Muscle of leg (tissue), 11 donors: ENCODE results near the gene KDM5C. TPM values are rescaled to one million over a fixed set of nuclear protein-coding genes. Genes with fewer than 3 reads are reported as not detected.

Source experiments
- DNase-seq: peaks from one replicate; pipeline ENCODE4 v3.0.0; 2013
- H3K27ac ChIP-seq: one replicate; pipeline ENCODE4 v1.5.1; 2013; ENCODE audit warnings: mild to moderate bottlenecking, low read length, control low read depth
- H3K27me3 ChIP-seq: one replicate; pipeline ENCODE4 v1.6.1; 2013; ENCODE audit warnings: low read length; ENCODE audit not compliant: control insufficient read depth, insufficient read depth
- H3K36me3 ChIP-seq: one replicate; pipeline ENCODE4 v1.6.1; 2013; ENCODE audit warnings: low read length; ENCODE audit not compliant: control insufficient read depth, insufficient read depth
- H3K4me1 ChIP-seq: one replicate; pipeline ENCODE4 v1.6.1; 2013; ENCODE audit warnings: low read length; ENCODE audit not compliant: control insufficient read depth, insufficient read depth
- H3K4me3 ChIP-seq: one replicate; pipeline ENCODE4 v1.5.1; 2013; ENCODE audit warnings: low read length, control low read depth
- H3K9me3 ChIP-seq: replicated peaks from 2 replicates; pipeline ENCODE4 v1.6.1; 2013; ENCODE audit warnings: low read depth, low read length; ENCODE audit not compliant: control insufficient read depth
- WGBS: methylation state at CpG from one replicate; pipeline ENCODE4 v1.1.5; 2013; ENCODE audit warnings: missing lambda C conversion rate; ENCODE audit not compliant: insufficient coverage; 5-methylcytosine and 5-hydroxymethylcytosine counted together
- polyA plus RNA-seq, 8 donors: library from polyadenylated mRNA; unstranded; fragments of 120-200 nt; gene quantifications; one replicate each; pipeline versions ENCODE4 v1.2.1 to v1.2.3, GENCODE V29; 2013; ENCODE audit warnings: inconsistent platforms in 1 of 8, low replicate concordance in 1 of 8; ENCODE audit not compliant: insufficient read length in 8 of 8, insufficient read depth in 1 of 8
- total RNA-seq: library from RNA; stranded (reverse); fragments of 120-200 nt; gene quantifications from one replicate; pipeline ENCODE4 v1.2.4, GENCODE V29; 2013

The KDM5C gene
- total and polyA plus RNA-seq, 9 donors = 27.3 to 48.2 (median 38.0) TPM

- H3K4me1 ChIP-seq = no peaks in the 10 kb centered on the region
- DNase-seq = no peak
- H3K4me3 ChIP-seq = no peak overlapping the region
- peaks cover under 1% of the 10 kb centered on the region for H3K36me3 ChIP-seq
- no peaks in the 10 kb centered on the region for H3K9me3 ChIP-seq
- H3K27me3 ChIP-seq = peaks cover 64% of the 10 kb centered on the region
- no peak overlapping the region for H3K27ac ChIP-seq
- WGBS = 76% methylated on average over 18 of the region's 20 CpGs
These were observed 11.1 kb upstream of the KDM5C start for GRCh38 chrX:53236025-53236679.

GRCh38 chrX:53235566-53235965 lies 10.6 kb upstream of the KDM5C start:
- no peaks in the 10 kb centered on the region for H3K4me1 ChIP-seq
- peaks cover 65% of the 10 kb centered on the region for H3K27me3 ChIP-seq
- WGBS = 52% methylated on average over 3 of the region's 12 CpGs
- no peaks in the 10 kb centered on the region for H3K36me3 ChIP-seq
- no peak overlapping the region for H3K27ac ChIP-seq
- no peaks in the 10 kb centered on the region for H3K9me3 ChIP-seq
- H3K4me3 ChIP-seq = no peak overlapping the region
- DNase-seq = no peak

GRCh38 chrX:53234484-53234883 lies 9.5 kb upstream of the KDM5C start:
- no peaks in the 10 kb centered on the region for H3K4me1 ChIP-seq
- H3K27ac ChIP-seq = no peak overlapping the region
- H3K27me3 ChIP-seq = peaks cover 65% of the 10 kb centered on the region
- H3K9me3 ChIP-seq = no peaks in the 10 kb centered on the region
- 82% methylated on average over 6 of the region's 9 CpGs for WGBS
- H3K36me3 ChIP-seq = no peaks in the 10 kb centered on the region
- no peak for DNase-seq
- H3K4me3 ChIP-seq = no peak overlapping the region

GRCh38 chrX:53233536-53233935 lies 8.5 kb upstream of the KDM5C start:
- H3K27me3 ChIP-seq = peaks cover 64% of the 10 kb centered on the region
- no peaks in the 10 kb centered on the region for H3K9me3 ChIP-seq
- H3K4me1 ChIP-seq = no peaks in the 10 kb centered on the region
- no peak overlapping the region for H3K27ac ChIP-seq
- DNase-seq = no peak
- H3K4me3 ChIP-seq = no peak overlapping the region
- H3K36me3 ChIP-seq = no peaks in the 10 kb centered on the region
- WGBS = 61% methylated on average over 5 of the region's 9 CpGs

- no peak for DNase-seq
- no peaks in the 10 kb centered on the region for H3K4me1 ChIP-seq
- H3K27me3 ChIP-seq = peaks cover 52% of the 10 kb centered on the region
- H3K27ac ChIP-seq = no peak overlapping the region
- H3K4me3 ChIP-seq = no peak overlapping the region
- H3K36me3 ChIP-seq = no peaks in the 10 kb centered on the region
- H3K9me3 ChIP-seq = no peaks in the 10 kb centered on the region
- 70% methylated on average over 4 of the region's 5 CpGs for WGBS
These were observed 5.1 kb upstream of the KDM5C start for GRCh38 chrX:53230116-53230515.

GRCh38 chrX:53227224-53227765 lies 2.3 kb upstream of the KDM5C start:
- Histone ChIP-seq H3K4me3 (no peak overlapping the region), H3K4me1 (peaks cover 16% of the 10 kb centered on the region), H3K36me3 (peaks cover 6% of the 10 kb centered on the region), H3K9me3 (no peaks in the 10 kb centered on the region), H3K27ac (no peak overlapping the region), H3K27me3 (peaks cover 37% of the 10 kb centered on the region)
- no peak for DNase-seq
- 77% methylated on average over 7 of the region's 7 CpGs for WGBS

- Histone ChIP-seq H3K27me3 (peaks cover 10% of the 10 kb centered on the region), H3K9me3 (no peaks in the 10 kb centered on the region), H3K4me3 (peak overlapping the region; percentile 99), H3K4me1 (peaks cover 17% of the 10 kb centered on the region), H3K36me3 (peaks cover 30% of the 10 kb centered on the region), H3K27ac (peak overlapping the region; percentile 82)
- DNase-seq = peak; percentile 11
- WGBS = 2% methylated on average over 34 of the region's 40 CpGs
These were observed 800 bp downstream of the KDM5C start for GRCh38 chrX:53223955-53224859.

- H3K36me3 ChIP-seq = peaks cover 40% of the 10 kb centered on the region
- peaks cover 17% of the 10 kb centered on the region for H3K4me1 ChIP-seq
- H3K27ac ChIP-seq = no peak overlapping the region
- peak; percentile 9 for DNase-seq
- WGBS = 38% methylated on average over 1 of the region's 2 CpGs
- peak overlapping the region; percentile 99 for H3K4me3 ChIP-seq
- no peaks in the 10 kb centered on the region for H3K9me3 ChIP-seq
- peaks cover 5% of the 10 kb centered on the region for H3K27me3 ChIP-seq
These were observed 1.8 kb downstream of the KDM5C start for GRCh38 chrX:53223068-53223693.

GRCh38 chrX:53211391-53211978 lies 13.5 kb downstream of the KDM5C start:
- Histone ChIP-seq H3K36me3 (peaks cover 73% of the 10 kb centered on the region), H3K27me3 (no peaks in the 10 kb centered on the region), H3K9me3 (no peaks in the 10 kb centered on the region), H3K4me3 (no peak overlapping the region), H3K27ac (no peak overlapping the region), H3K4me1 (no peaks in the 10 kb centered on the region)
- WGBS = 97% methylated on average over 5 of the region's 9 CpGs
- no peak for DNase-seq
